ENCODE measurements around the gene COL6A1.

- TF ChIP-seq POLR2A (IDR thresholded peaks at IDR 0.05; ENCODE audit: low read depth, low read length) (no peak), TAF1 (IDR thresholded peaks at IDR 0.05; ENCODE audit: borderline replicate concordance, low read depth, low read length) (no peak)
These were observed 15.0 kb downstream of the COL6A1 start for GRCh38 chr21:45996311-45997204.
